Uterus (tissue), 4 donors: ENCODE results near the gene MYH14. TPM values are rescaled to one million over a fixed set of nuclear protein-coding genes. Genes with fewer than 3 reads are reported as not detected.

ENCODE experiments used
- DNase-seq, 2 donors: peaks; one replicate each; pipeline ENCODE4 v3.0.0-alpha.2; 2019 to 2020
- H3K27ac ChIP-seq, 2 donors: fragments of 200-600 bp; sonication (generic); 1 replicate in 1 of 2; 2 replicates in 1 of 2; pipeline ENCODE4 v1.5.1; 2016 to 2018
- H3K27me3 ChIP-seq, 2 donors: fragments of 200-600 bp; sonication (generic); one replicate each; pipeline ENCODE4 v1.5.1; 2018 to 2019; ENCODE audit warnings: control low read depth in 1 of 2
- H3K36me3 ChIP-seq, 2 donors: fragments of 200-600 bp; sonication (generic); one replicate each; pipeline ENCODE4 v1.5.1; 2019; ENCODE audit warnings: control low read depth in 1 of 2
- H3K4me1 ChIP-seq, 2 donors: fragments of 200-600 bp; sonication (generic); one replicate each; pipeline ENCODE4 v1.5.1; 2018 to 2019; ENCODE audit warnings: control low read depth in 1 of 2
- H3K4me3 ChIP-seq, 2 donors: fragments of 200-600 bp; sonication (generic); 1 replicate in 1 of 2; 2 replicates in 1 of 2; pipeline ENCODE4 v1.5.1; 2018 to 2019; ENCODE audit warnings: mild to moderate bottlenecking in 1 of 2
- H3K9me3 ChIP-seq, 2 donors: fragments of 200-600 bp; sonication (generic); one replicate each; pipeline ENCODE4 v1.5.1; 2019; ENCODE audit warnings: control low read depth in 1 of 2
- CTCF ChIP-seq, 4 experiments: fragments of 200-600 bp in 2 of 4; fragments of 450-650 bp in 2 of 4; sonication (generic) in 2 of 4; IDR thresholded peaks; one replicate each; pipeline ENCODE4 v1.5.1; 2016 to 2019; ENCODE audit warnings: antibody characterized with exemption in 4 of 4, mild to moderate bottlenecking in 2 of 4, moderate library complexity in 1 of 4
- POLR2A ChIP-seq, 2 donors: fragments of 450-650 bp; IDR thresholded peaks; one replicate each; pipeline ENCODE4 v1.6.1; 2016; ENCODE audit warnings: antibody characterized with exemption in 2 of 2, mild to moderate bottlenecking in 1 of 2, moderate library complexity in 1 of 2
- intact Hi-C: fragments of 100-400 bp; cut with DNase I; formaldehyde crosslinking; loops from one replicate; pipeline ENCODE4 v1.15.1; 2023; ENCODE audit warnings: low total_unique reads
- total RNA-seq, 4 donors: library from RNA; depleted of rRNA in 3 of 4; stranded (reverse); fragments of >200 nt in 3 of 4; gene quantifications; one replicate each; pipeline versions ENCODE4 v1.1.0 to v1.2.4, GENCODE V29; 2014 to 2023
- donor health status: DM: yes; HTN: yes; CAD: no.

Gene MYH14
- total RNA-seq, 4 donors from 2014 or later: 0.77 to 22.1 (median 1.4) TPM

GRCh38 chr19:50312967-50313811 lies 109.8 kb downstream of the MYH14 start:
- intact Hi-C loops: no loop called here
- Histone ChIP-seq H3K4me1 (no peaks in the 10 kb centered on the region), H3K4me3 (no peak overlapping the region), H3K27me3 (peaks cover 0 to 42% of the 10 kb centered on the region in 2 donors), H3K27ac (no peak overlapping the region), H3K9me3 (no peaks in the 10 kb centered on the region), H3K36me3 (no peaks in the 10 kb centered on the region)
- no peak for DNase-seq
- TF ChIP-seq POLR2A (IDR thresholded peaks at IDR 0.05) (no peak), CTCF (IDR thresholded peaks at IDR 0.05) (no peak)

GRCh38 chr19:50313812-50314536 lies 110.6 kb downstream of the MYH14 start:
- no peaks in the 10 kb centered on the region for H3K4me1 ChIP-seq
- TF ChIP-seq CTCF (IDR thresholded peaks at IDR 0.05) (no peak), POLR2A (IDR thresholded peaks at IDR 0.05) (no peak)
- intact Hi-C loops: no loop called here
- no peak overlapping the region for H3K4me3 ChIP-seq
- H3K27ac ChIP-seq: no peak overlapping the region
- no peaks in the 10 kb centered on the region for H3K36me3 ChIP-seq
- H3K27me3 ChIP-seq: peaks cover 0 to 42% of the 10 kb centered on the region in 2 donors
- no peak for DNase-seq
- no peaks in the 10 kb centered on the region for H3K9me3 ChIP-seq

GRCh38 chr19:50314724-50315708 lies 111.6 kb downstream of the MYH14 start:
- no peak for DNase-seq
- Histone ChIP-seq H3K27me3 (peaks cover 0 to 42% of the 10 kb centered on the region in 2 donors), H3K9me3 (no peaks in the 10 kb centered on the region), H3K4me3 (no peak overlapping the region), H3K27ac (no peak overlapping the region), H3K36me3 (no peaks in the 10 kb centered on the region), H3K4me1 (no peaks in the 10 kb centered on the region)
- intact Hi-C loops: no loop called here
- TF ChIP-seq POLR2A (IDR thresholded peaks at IDR 0.05) (no peak), CTCF (IDR thresholded peaks at IDR 0.05) (no peak)

- no peak overlapping the region for H3K27ac ChIP-seq
- H3K9me3 ChIP-seq: no peaks in the 10 kb centered on the region
- H3K36me3 ChIP-seq: no peaks in the 10 kb centered on the region
- DNase-seq: no peak
- no peak overlapping the region for H3K4me3 ChIP-seq
- peaks cover 0 to 42% of the 10 kb centered on the region in 2 donors for H3K27me3 ChIP-seq
- no peak for TF ChIP-seq POLR2A (IDR thresholded peaks at IDR 0.05)
- no peaks in the 10 kb centered on the region for H3K4me1 ChIP-seq
- intact Hi-C loops: no loop called here
Measured at GRCh38 chr19:50315773-50316448, 112.5 kb downstream of the MYH14 start.

GRCh38 chr19:50317115-50317514 lies 113.7 kb downstream of the MYH14 start:
- H3K4me3 ChIP-seq: no peak overlapping the region
- H3K36me3 ChIP-seq: no peaks in the 10 kb centered on the region
- no peak for TF ChIP-seq POLR2A (IDR thresholded peaks at IDR 0.05)
- TF ChIP-seq CTCF (IDR thresholded peaks at IDR 0.05): no peak
- peaks cover 0 to 31% of the 10 kb centered on the region in 2 donors for H3K27me3 ChIP-seq
- intact Hi-C loops: no loop called here
- H3K27ac ChIP-seq: no peak overlapping the region
- no peak for DNase-seq
- no peaks in the 10 kb centered on the region for H3K9me3 ChIP-seq
- no peaks in the 10 kb centered on the region for H3K4me1 ChIP-seq
